Fibroblast of skin of left biceps (primary cell): ENCODE results near the gene ADGRA1.

Experiments
- DNase-seq, 2 experiments: peaks; one replicate each; pipeline ENCODE4 v3.0.0-alpha.2; 2013; ENCODE audit warnings: low read depth in 2 of 2

The ADGRA1 gene

DNA sequence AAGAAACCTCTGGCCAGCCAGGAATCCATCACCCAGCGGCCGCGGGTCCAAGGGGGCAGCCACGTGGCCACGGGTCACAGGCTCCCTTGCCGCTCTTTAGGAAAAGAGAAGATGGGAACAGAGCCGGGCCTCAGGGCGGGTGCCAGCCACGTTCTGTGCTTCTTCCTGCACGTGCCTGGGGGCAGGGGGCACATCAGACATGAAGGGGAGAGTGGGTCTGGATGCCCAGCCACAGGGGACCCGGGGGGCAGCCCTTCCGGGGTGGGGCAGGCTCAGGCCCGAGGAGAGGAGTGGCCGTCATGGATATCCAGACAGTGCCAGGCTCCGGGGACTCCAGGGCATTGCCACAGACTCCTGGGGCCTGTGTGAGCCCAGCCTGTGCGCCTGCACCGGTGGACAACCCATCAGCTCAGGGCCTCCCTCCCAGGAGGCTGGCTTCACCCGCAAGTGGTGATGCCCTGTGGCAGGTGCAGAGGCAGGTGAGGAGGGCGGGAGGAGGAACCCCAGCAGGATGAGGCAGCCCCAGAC, 31.0 kb upstream of the ADGRA1 start:
- DNase-seq: no peak

GRCh38 chr10:133058331-133059092, 29.2 kb upstream of the ADGRA1 start:
- DNase-seq: no peak

DNA sequence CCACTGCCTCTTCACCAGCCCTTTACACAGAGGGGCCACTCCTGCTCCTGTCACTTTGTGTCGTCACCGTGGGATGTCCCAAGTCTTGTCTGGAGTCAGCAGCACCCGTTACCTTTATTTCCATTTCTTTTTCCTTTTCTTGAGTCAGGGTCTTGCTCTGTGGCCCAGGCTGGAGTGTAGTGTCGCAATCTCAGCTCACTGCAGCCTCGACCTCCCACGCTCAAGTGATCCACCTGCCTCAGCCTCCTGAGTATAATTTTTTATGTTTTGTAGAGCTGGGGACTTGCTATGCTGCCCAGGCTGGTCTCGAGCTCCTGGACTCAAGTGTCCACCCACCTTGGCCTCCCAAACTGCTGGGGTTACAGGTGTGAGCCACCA, 28.6 kb upstream of the ADGRA1 start:
- no peak for DNase-seq

DNA sequence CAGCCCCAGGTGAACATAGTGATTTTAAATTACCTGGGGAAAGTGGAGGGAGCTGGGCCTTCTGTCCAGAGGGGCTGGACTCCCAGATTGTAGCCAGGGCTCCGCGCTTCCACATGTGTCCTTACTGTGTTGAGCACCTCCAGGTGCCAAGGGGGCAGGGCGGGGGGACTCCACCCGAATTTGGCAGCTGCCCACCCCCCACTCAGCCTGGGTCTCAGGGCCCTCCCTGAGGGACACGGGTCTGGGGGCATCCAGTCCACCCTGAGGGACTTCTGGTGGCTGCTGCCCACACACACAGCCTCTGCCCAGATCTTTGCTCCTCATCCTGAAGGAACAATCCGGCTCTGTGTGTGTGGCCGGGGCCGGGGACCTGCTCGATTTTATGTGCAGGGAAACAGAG, 28.2 kb upstream of the ADGRA1 start:
- DNase-seq: no peak

- DNase-seq: no peak
Measured at GRCh38 chr10:133060022-133060421, 27.7 kb upstream of the ADGRA1 start.

- DNase-seq: no peak
Measured at GRCh38 chr10:133060466-133060865, 27.3 kb upstream of the ADGRA1 start.

DNA sequence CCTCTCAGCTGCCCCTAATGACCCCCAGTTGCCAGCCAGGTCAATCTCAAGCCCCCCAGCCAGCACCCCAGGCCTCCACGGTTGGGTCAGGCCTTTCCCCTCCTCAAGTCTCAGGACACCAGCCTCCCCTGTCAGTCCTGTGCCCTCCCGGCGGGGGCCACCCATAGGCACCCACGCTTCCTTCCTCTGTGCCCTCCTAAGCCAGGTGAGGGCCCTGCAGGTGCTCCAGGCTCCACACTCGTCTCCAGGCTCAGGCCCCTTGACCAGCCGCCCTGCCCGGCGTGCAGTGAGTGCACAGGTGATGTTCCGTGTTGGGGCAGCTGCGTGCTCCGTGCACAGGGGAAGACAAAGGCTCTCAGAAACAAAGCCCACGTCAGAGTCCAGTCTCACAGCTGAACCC, 26.8 kb upstream of the ADGRA1 start:
- no peak for DNase-seq

GRCh38 chr10:133061296-133062038, 26.3 kb upstream of the ADGRA1 start:
- no peak for DNase-seq

GRCh38 chr10:133062085-133062484, 25.6 kb upstream of the ADGRA1 start:
- no peak for DNase-seq

DNA sequence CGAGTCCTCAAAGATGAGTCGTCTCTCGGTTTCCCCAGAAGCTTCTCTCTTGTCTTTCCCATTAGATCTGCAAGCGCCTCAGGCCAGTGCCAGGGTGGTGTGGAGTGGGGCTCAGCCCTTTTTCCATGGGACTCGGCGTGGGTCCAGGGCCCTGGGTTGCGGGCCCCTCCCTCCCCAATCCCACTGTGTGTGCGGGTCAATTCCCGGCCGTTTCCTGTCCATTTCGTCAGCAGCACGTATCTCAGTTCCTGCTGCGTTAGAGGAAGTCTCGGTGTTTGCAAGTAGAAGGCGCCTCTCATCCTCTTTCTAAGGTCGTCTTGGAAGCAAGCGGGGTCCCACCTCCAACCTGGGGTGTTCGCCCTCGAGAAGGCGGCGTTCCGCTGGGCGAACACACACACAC, 25.1 kb upstream of the ADGRA1 start:
- DNase-seq: no peak

- DNase-seq: no peak
Measured at GRCh38 chr10:133067149-133068105, 20.3 kb upstream of the ADGRA1 start.

DNA sequence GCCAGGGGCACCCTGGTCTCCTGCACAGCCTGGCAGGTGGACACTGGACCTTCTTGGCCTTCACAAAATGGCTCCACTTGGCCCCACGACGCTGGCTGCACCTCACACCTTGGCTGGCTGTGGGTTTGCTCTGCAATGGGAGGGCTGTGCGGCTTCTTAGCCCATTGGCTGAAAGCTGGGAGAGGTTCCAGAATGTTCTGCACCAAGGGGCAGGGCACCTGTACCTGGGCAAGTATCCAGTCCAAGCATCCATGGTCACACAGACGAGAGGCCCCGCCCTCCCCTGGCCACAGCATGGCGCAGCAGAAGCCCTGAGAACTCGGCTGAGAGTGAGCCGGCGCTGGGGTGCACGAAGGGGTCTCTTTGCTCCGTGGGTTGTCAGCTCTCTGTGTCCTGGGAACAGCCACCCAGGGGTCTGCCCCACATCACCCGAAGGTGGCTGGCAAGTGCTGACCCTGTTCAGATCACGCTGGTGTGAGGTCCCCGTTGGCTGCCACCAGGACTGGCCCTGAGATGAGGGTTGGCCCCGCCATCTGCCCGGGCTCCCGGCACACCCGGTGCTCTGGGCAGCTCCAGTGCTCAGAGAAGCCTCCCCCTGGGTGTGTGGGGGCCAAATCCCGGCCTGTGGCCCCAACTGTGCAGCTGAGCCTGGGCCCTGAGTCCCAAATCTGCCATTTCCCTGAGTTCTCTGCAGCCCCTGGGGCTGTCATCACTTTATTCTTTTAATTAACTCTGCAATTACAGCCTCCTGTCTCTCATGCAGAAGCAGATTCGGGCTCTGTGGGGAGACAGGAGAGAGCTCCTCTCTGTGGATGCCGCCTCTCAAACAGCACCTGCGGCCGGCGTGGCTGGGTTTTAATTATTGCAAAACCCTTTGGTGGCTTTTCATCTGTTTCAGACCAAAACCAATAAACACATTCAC, 19.4 kb upstream of the ADGRA1 start:
- no peak for DNase-seq

DNA sequence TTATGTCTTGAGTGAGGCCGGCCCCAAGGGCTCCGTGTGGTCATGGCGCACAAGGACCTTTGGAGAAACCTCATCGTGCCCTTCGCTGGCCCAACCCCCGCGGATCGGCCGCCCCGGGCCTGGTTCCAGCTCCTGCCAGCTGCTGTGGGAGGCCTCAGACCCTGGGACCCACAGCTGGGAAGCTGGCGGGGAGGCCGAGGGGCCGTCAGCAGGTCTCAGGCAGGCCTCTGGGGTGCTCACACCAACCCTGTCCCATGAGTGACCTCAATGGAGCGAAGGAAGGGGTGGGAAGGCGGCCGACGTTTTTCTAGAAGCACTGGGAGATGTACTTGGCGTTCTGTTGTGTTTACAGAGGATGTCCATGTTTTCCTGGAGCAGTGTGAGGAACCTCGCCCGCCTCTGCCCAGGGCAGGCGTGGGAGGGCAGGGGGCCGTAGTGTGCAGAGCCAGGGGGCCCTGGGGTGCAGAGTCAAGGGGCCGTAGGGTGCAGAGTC, 18.6 kb upstream of the ADGRA1 start:
- no peak for DNase-seq

DNA sequence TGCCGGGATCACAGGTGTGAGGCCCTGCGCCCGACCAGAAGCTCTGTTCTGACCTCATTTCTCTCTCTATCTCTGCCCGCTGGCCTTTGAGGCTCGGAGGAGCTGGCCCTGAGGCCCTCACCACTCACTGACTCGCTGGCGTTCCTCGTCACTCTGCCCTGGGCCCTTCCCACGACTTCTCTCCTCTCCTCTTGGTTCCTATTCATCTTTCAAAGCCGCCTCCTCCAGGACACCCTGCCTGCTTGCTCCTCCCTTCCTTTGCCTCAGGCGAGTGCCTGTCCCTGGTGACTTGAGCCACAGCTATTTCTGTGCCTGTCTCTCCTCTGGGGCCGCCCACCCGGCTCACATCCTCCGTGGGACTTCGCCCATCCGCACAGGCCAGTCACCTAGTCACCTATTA, 17.3 kb upstream of the ADGRA1 start:
- DNase-seq: no peak

DNA sequence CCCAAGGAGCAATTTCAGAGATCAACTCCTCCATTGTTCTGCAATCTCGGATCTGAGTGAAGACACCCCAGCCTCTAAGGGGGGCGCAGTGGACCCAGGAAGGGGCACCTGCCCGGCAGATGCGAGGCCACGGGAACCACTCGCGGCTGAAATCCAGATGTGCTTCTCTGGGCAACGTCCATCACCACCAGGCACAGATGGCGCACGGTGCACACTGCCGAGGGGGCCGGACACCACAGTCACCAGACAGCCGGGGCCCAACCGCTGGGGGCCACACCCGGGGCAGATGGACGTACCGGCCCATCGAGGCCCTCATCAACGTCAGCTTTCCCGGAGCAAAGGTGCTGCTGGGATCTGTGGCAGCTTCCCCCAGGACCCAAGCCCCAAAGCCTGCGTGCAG, 16.9 kb upstream of the ADGRA1 start:
- DNase-seq: no peak

DNA sequence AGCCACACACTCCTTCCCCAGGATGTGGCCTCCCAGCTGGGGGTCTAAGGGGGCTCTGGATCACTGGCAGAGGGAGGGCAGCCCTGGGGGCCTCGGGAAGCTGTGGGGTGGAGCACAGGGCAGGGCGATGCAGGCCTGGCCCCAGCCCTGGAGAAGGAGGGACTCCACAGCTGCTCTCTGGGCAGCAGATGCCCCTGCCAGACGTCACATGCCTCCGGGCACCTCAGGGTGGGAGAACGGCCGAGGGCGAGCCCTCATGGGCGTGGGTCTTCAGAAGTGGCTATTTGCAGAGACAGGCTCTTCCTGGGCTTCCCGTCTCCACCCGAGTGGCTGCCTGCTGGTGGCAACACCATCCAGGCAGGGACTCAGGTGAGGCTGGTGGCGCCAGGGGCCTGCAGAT, 16.0 kb upstream of the ADGRA1 start:
- DNase-seq: no peak

- no peak for DNase-seq
Measured at GRCh38 chr10:133072196-133072595, 15.5 kb upstream of the ADGRA1 start.

DNA sequence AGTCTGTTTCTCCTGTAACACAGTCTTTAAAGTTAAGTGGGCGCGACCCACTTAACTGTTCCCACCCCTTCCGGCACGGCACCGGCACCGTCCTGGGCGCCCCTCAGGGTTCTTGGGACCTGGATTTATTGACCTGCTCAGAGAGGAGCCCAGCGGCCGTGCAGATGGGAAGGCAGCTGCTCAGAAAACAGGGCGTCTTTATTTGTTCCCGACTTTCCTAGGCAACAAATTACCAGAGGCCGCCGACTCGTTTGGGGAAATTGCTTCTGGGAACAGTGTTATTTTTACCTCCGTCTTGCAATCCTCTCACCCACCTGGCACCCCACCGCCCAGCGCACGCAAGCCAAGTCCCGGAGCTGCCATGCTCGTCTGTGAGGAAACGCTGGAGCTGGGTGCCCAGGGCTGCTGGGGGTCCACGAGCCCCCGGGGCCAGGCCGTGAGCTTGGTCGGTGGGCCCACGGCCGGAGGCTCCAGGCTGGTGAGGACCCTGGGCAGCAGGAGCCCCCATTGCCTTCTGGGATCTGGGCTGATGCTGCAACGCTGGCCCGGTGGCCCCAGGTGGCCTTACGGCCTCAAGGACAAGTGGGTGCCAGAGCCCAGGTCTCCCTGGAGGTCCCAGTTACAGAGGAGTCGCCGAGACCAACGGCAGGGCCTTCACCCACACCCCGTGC, 14.9 kb upstream of the ADGRA1 start:
- no peak for DNase-seq

GRCh38 chr10:133075346-133076137, 12.2 kb upstream of the ADGRA1 start:
- DNase-seq: no peak
